GM18511 (cell line): Measurements from ENCODE around the gene BMP7.

ENCODE experiments used
- ATAC-seq: cut with Tn5 transposase; IDR thresholded peaks from one replicate; pipeline ENCODE4 v1.9.1; 2021; ENCODE audit warnings: mild to moderate bottlenecking, moderate library complexity; ENCODE audit not compliant: unreplicated experiment

The BMP7 gene

GRCh38 chr20:57177636-57178280, 88.7 kb downstream of the BMP7 start:
- no peak for ATAC-seq

DNA sequence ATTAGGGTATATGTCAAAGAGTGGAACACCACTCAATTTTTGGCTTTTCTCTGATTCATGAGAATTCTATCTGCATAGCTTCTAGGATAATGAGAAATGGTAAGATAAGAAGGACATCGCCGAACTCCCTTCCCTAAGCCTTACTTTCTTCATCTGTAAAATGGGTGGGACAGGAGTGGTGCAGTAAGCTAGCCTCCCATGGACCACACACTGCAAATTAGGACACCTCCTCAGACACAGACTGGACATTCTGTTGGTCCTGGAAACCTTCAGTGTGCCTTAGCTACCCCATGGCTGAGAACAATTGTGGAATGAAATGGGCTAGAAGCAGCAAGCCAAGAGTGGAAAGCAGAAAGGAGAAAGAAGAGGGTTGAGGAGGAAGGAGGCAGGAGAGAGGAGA, 89.6 kb downstream of the BMP7 start:
- ATAC-seq, result no peak

DNA sequence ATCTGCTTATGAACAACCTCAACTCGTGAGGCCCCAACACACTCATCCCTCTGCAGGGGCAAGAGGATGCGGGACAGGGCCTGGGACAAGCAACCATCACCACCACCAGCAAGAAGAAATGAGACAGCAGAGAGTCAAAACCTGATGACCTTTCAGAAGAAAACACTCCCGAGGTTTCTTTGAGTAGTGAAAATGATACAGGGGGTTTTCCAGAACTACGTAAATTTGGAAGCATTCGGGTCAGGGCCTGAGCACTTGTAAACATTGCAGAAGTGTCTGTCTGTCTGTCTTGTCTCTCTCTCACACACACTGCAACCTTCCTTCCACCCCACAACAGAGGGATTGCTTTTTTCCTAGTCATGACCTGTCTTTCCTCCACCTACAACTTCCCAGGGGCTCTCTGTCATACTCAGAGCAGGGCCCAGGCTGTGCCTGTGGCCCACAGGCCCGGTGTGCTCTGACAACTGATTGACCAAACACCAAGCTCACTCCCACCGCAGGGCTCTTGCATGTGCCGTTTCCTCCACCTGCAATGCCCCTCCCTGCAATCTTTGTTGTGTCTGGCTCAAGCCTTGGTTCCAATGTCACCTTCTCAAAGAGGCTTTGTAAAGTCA, 90.9 kb downstream of the BMP7 start:
- no peak for ATAC-seq

DNA sequence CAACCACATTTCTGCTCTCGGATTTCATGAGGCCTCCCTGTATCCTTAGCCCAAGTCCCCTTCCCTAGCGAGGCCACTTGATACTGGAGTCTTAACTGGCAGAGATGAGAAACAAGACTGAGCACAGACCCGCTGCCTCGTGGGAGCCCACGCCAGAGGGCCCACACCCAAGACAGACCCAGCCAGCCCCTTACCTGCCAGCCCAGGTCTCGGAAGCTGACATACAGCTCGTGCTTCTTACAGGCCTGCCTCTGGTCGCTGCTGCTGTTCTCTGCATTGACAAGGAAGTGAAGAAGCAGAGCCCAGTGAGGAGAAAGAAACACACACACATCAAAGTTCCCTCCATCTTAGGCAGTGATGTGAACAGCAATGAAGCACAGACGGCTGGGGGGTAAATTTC, 91.7 kb downstream of the BMP7 start:
- ATAC-seq, result no peak

- ATAC-seq, result no peak
Observed at GRCh38 chr20:57173986-57174385, 92.5 kb downstream of the BMP7 start.

GRCh38 chr20:57173041-57173440, 93.4 kb downstream of the BMP7 start:
- ATAC-seq, result no peak

DNA sequence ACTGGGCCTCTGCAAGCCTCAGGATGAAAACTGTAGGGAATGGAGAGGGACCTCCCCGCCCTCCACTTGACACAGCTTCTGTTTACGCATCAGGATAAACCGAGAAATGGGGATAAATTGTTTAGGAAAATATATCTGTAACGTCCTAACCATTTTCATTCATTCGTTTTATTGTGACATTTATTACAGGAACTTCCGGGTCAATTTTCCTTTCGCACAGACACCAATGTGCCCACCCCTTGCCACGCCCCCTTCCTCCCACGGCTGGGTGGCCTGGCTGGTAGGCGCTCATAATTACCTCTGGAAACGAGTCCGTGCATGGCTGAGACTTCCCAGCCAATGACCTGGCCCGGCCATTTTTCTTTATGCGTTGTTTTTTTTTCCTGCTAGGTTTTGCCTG, 96.1 kb downstream of the BMP7 start:
- ATAC-seq, result no peak

DNA sequence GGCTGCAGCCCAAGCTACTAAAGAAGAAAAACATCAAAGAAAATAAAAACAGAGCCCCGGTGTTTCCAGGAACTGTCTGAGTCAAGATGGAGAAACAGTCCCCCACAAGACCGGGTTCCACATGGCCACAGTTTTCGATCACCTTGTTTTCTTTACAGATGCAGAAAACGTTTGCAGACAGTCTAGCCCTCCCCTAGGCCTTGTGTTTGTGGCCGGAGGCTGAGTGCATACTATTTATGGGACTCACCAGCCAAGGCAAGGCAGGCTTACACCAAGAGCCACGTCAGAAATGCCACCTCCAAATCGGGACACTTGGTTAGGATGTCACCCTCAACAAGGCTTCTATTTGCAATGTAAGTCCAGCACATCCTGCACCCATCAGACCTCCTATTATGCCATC, 97.3 kb downstream of the BMP7 start:
- no peak for ATAC-seq

- no peak for ATAC-seq
Observed at GRCh38 chr20:57167971-57168701, 98.3 kb downstream of the BMP7 start.

DNA sequence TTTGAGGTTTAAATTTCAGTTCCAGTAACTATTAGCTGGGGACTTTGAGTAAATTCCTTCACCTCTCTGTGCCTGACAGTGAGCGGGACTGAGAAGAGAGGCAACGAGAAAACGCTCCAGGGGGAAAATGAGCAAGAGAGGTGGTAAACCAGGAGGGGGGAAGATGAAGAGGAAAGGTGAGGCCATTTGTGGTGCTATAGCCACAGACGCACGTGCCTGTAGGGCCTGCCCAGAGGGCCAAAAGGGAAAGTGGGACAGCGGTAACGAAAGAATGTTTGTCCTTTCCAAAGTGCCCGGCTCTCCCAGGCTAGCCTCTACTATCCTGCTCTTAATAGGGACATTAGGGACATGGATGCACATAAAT, 99.2 kb downstream of the BMP7 start:
- no peak for ATAC-seq

GRCh38 chr20:57166568-57167291, 99.7 kb downstream of the BMP7 start:
- no peak for ATAC-seq

DNA sequence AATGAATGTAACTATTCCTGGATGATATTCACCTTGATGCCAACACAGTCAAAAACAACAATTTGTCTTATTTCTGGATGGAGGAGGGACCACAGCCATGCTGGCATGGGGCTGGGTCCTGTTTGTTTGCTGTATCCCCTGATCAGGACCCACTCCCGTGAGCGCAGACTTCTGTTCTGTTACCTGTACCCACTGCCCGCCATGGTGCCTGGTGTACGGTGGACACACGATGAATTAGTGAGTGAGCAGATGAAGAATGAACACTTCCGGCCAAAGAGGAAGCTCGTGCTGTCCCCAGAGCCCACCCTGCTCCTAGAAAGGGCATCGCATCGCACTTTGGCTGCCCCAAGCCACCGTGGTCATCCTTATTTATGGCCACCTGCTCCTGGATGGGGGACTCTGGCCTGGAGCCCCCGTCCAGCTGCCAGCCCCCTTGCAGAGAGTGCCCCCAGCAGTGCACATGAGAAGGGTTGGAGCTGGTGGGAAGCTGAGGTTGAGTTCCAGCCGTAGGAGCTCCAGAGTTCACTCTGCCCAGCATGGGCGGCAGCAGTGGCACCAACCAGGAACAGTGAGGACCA, 100.9 kb downstream of the BMP7 start:
- ATAC-seq, result no peak

DNA sequence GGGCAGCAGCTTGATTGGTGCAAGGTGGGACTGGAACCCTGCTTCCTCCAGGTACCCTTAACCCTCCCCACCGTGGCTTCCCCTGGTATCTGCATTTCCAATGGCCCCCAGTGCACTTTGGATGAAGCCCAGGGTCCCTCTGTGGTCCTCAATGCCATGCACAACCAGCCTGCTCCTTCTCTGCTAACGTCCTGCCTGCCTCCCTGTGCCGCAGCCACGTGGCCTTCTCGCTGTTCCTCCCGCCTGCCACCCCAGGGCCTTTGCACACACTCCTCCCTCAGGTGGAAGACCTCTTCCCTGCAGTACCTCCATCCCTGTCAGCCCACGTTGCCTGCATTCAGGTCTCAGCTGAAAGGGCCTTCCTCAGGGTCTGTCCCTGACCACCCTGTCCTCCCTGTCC, 101.6 kb downstream of the BMP7 start:
- ATAC-seq, result no peak

DNA sequence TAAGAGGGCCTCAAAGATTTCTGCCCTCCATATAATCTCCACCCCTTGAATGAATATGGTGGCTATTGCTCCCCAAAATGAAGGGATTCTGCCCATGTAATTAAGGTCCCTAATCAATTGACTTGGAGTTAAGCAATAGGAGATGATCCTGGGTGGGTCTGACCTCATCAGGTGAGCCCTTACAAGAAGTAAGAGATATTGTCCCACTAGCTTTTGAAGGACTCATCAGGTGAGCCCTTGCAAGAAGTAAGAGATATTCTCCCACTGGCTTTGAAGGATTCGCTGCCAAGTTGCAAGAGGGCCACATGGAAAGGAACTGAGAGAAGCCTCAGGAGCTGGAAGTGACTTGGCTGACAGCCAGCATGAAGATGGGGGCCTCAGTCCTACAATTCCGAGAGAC, 103.4 kb downstream of the BMP7 start:
- ATAC-seq, result no peak

DNA sequence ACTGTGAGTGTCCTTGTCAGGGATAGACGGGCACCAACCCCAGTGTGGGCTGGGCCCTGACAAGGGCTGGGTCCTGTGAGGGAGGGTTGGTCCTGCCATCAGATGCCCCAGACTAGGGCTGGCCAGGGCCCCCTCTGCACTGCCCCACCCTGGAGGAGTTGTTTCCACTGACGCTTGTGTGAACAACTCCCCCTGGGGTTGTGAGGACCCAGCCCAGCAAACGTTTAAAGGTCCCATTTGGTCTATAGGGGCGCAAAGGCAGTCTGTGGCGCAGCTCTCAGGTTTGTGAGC, 104.1 kb downstream of the BMP7 start:
- no peak for ATAC-seq

DNA sequence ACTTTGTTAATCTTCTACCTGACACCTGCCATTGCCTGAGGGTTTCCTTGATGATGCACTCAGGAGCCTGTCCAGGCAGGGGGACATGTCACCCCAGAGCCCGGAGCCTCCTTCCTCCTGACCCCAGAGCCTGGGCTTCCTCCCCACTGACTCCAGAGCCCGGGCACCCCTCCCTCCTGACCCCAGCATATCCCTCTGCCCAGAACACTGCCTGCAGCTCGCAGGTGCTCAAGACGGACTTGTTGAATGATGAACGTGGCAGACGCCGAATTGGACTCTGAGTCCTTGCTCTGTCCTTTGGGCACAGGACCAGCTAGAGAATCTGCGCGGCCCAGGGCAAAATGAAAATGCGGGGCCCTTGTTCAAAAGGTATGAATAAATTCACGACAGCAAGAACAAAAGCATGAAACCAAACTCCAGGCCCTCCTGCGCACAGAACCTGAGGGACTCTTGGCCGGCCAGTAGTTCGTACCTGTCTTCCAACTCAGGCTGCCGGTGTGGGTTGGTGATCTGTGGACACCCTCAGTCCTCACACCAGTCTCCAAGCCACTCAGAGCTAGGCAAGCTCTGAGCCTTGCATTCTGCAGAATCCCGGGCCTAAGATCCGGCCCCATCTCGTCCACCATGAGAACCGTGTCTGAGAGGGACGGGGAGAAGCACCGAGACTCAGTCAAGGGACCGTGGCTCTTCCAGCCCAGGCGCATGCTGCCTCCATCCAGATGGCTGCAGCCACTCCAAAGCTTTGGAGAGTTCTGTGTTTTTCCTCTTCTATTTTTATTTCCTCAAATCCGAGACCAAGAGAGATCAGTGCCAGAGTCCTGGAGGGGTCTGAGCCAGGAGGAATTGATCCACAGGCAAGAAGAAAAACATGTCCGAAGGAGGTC, 104.7 kb downstream of the BMP7 start:
- ATAC-seq, result no peak

DNA sequence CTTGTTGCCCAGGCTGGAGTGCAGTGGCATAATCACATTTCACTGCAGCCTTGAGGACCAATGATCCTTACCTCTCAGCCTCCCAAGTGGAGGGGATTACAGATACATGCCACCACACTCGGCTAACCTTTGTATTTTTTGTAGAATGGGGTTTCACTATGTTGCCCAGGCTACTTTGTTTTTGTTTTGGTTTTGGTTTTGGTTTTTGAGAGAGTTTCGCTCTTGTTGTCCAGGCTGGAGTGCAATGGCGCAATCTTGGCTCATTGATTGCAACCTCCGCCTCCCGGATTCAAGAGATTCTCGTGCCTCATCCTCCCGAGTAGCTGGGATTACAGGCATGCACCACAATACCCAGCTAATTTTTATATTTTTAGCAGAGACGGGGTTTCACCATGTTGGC, 105.5 kb downstream of the BMP7 start:
- no peak for ATAC-seq

DNA sequence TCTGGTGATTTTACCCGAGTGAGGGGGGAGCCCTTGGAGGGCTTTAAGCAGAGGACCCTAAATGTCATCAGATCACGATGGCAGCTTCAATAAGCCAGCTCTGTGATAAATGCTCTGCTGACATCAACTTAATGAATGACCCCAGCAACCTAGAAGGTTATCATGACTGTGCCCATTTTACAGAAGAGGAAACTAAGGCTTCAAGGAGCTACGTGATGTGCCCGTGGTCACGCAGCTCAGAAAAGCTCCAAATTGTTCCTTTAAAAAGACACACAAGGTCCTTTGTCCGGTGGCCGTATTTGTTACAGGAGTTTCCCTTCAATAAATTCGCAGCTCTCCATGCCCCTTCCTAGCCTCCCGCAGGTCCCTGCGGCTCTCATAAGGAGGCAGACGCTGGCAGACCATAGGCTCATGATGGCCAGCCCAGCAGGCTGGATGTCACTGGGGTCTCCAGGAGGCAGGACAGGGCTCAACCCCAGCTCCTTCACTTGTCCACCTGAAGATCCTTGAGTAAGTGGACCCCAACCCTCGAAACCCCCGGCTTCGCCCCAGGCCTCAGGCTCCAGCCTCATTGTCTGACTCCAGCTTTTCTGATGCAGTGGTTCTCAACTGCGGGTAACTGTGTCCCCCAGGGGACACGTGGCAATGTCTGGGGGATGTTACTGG, 106.4 kb downstream of the BMP7 start:
- no peak for ATAC-seq

- no peak for ATAC-seq
Observed at GRCh38 chr20:57159193-57159851, 107.1 kb downstream of the BMP7 start.

- ATAC-seq, result no peak
Observed at GRCh38 chr20:57158474-57158873, 108.0 kb downstream of the BMP7 start.
